Glomerular endothelial cell (primary cell): ENCODE measurements around the gene RBBP8. TPM values are rescaled to one million over a fixed set of nuclear protein-coding genes. Genes with fewer than 3 reads are reported as not detected.

Experiments used
- DNase-seq: peaks from one replicate; pipeline ENCODE4 v3.0.0-alpha.2; 2011; ENCODE audit warnings: low read depth, low spot score; ENCODE audit errors: extremely low read depth
- total RNA-seq: library from RNA; depleted of rRNA; stranded (reverse); fragments of >200 nt; gene quantifications from 2 replicates; pipeline ENCODE4 v1.2.3, GENCODE V29; 2015

Gene RBBP8
- total RNA-seq, 1 donor from 2014 or later = 11.8 TPM

DNA sequence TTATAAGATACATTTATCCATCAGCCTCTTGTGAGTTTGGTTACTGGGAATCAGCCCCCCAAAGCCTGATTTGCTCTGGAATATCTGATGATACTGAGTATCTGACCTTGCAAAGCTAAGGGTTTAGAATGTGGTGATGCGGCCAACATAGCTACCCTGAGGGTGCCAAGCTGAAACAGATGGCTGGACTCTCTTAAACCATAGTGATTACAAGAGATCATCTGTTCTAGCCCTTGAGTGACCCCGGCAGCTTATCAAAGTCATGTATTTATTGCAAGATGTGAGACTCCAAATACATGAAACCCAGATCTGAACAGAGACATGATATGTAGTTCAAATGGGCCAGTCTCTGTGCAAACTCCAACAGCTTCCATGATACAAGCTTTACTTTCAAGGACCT lies 124.0 kb downstream of the RBBP8 start:
- DNase-seq = no peak

DNA sequence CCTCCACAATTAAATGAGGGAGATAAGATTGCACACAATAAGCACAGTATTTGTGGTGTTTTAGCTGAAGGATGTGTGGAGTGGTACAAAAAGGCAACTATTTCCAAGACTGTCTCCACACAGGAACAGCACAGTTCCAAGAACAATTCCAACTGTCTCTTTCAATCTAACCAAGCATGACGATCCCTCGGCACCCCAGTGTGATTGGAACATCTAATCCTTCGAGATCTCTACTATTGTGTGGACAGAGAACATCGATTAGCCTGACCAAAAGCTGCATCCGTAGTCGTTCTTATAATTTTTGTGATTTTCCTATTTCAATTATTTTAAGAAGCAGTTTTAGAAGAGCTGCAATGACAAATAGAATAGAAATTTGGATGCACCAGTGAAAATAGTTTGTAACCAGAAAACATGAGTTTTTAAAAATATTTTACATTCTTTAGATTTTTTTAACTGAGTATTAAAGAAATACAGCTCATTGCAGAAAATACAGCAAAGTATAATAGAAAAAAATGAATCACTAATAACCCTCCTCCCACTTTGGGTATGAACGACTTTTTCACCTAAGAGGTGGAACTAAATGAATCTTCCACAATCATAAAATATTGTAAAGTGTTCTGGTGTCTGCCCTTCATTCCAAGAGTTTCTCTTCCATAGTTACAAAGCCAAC lies 125.8 kb downstream of the RBBP8 start:
- no peak for DNase-seq

DNA sequence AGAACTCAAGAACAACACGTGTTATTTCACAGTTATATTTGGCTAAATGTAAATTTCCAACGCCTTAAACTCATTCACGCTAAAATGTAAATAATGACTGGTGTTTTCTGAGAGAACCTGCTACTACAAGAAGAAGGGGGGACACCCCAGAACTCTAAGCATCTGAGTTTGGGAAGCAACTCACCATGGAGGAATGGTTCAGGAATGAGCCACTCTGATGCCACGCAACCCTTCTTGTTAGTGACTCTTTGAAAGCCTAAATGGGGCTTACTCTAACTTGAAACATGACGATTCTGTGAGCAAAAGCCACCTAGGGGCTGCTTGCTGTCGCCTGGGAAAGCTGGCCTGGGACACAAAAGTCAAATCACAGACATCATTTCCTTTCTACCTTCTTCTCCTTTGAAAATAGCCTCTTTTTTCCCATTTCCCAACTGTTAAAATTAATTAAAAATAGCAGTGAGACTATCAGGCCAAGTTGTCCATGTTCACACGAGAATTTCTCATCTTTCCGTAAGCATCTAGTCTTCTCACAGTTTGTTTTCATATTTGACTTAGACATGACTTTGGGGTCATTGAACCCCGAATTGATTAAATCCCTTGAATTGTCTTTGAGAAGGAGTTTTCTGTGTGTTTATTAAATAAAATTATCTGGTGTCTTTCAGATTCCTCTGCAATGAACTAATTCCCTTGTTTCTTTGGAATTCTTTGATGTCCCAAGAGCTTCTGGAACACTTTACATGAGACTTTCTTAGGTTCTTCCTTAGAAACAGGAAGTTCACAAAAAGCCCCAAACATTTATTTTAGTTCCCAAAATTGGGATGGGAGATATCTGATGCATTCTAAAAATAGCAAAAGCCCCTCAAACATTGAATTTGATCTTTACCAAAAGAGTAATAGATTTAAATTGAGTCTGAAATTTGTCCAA lies 126.7 kb downstream of the RBBP8 start:
- DNase-seq = no peak

GRCh38 chr18:23062011-23062410 lies 128.9 kb downstream of the RBBP8 start:
- DNase-seq = no peak

- no peak for DNase-seq
Observed at GRCh38 chr18:23063502-23063901, 130.4 kb downstream of the RBBP8 start.

- no peak for DNase-seq
Observed at GRCh38 chr18:23065234-23065806, 132.2 kb downstream of the RBBP8 start.

DNA sequence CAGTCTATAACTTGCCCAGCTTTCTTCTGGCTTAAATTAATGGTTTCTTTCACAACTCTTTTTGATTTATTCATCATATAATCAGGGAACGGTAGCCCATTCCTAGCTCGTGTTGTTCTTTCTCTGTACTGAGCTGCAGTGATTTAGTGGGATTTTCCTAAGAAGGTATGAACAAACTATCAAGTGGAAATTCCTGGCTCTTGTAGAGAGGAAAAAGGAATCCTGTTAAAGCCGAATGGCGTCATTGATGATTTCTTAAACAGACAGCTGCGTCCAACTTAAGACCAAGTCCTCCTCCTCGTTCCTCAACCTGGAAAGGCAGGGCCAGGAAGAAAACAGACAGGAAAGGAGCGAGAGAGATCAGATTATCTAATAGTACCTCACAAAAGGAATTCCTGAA lies 132.9 kb downstream of the RBBP8 start:
- no peak for DNase-seq

DNA sequence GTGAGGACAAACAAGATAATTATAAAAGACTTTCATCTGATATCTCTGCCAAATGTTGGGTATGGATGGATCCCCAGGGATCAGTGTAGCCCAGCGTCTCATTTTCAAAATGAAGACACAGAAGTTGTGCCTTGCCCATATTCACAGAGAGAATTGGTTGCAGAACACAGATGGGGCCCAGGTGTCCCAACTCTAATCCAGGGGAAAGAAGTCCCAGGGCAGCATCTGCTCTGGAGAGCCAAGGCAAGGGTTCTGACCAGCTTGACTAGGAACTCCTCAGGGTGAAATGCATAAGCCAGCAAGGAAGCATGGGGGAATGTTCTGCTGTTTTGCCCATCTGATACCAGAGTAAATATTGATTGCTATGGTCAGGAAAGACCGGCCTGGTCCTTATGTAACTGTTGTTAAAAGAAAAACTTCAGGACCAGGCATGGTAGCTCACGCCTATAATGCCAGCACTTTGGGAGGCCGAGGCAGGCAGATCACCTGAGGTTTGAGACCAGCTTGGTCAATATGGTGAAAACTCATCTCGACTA lies 133.4 kb downstream of the RBBP8 start:
- DNase-seq = no peak

DNA sequence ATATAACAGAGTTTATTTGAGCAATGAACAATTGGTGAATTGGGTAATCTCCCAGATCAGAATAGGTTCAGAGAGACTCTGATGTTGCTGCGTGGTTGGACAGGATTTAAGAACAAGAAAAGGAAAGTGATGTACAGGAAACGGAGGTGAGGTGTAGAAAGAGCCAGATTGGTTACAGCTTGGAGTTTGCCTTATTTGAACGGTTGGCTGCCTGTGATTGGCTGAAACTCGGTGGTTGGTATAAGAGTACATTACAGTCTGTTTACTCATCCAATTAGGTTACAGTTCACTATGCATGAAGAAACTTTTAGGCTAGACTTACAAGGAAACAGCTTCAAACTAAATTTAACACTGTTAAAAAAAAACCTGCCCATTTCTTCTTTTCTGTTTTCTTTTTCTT lies 134.1 kb downstream of the RBBP8 start:
- no peak for DNase-seq

- DNase-seq = no peak
Observed at GRCh38 chr18:23068011-23068410, 134.9 kb downstream of the RBBP8 start.

DNA sequence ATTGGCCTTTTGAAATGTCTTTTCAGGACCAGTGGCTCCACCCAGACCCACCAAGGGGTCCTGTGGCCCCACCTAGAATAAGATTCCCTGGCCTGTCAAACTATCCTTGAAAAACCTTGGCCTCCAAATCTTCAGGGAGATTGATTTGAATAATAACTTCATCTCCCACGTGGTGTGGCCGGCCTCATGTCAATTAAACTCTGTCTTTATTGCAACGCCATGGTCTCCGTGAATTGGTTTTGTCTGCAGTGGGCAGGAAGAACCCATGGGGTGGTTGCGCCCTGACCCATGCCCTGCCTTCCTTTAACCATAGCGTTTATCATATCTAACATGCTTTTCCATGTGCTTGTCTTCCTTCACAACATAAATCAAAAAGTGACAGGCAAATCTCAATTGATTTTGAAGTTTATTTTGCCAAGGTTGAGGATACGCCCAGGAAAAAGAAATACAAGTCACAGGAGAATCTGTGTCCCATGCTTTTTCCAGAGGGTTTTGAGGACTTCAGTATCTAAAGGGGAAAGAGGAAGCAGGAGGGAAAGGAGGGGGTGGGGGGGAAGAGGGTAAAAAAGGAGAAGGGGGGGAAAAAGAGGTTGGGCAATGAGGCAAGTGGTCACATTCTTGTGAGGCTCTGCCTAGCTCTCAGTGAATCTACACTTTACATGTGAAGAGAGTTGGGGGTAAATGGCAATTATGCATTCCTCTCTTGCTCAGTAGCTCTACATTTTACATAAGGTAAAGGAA lies 135.6 kb downstream of the RBBP8 start:
- no peak for DNase-seq

GRCh38 chr18:23069481-23069880 lies 136.4 kb downstream of the RBBP8 start:
- DNase-seq = no peak

DNA sequence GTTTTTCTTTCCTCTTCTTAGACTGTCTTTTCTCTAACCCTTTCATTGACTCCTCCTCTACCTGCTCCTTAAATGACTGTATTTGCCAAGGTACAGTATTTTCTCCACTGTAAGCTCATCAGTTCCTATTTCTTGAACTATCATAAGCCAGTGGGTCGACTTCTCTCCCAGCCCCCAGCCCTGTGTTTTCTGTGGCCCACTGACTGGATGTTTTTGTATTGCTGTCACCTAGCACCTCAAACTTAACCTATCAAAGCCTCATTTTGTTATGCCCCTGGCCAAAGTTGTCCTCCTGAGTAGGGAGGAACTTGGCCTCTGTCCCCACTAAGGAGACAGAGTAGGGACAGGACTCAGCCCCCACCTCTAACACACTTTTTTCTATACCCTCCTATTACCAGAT lies 136.8 kb downstream of the RBBP8 start:
- DNase-seq = no peak

- no peak for DNase-seq
Observed at GRCh38 chr18:23071285-23071684, 138.2 kb downstream of the RBBP8 start.

- DNase-seq = no peak
Observed at GRCh38 chr18:23072079-23072478, 139.0 kb downstream of the RBBP8 start.

DNA sequence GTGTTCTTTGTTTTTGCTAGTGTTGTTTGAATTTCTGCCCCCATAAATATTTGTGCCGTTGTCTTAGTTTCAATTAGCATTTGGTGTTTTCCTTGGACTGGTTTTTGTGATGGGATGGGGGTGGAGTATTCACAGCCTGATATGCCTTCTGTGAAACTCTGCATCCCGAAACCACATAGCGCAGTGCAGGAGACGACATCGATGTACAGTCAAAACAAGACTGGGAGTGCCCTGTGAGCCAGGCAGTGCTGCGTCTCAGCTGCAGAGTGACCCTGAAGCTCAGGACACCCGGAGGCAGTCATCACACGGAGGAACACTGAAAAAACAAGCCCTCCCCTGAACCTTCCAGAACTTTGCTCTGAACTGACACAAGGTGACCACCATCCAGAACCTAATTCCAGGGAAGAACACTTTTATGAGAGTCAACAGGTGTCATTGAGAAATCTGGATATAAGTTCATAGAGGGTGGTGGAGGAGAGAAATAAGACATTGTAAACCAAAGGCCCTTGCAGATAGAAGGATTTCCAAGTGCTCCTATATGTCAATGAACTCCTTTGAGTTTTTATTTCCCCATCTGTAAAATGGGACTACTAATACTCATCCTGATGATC lies 141.0 kb downstream of the RBBP8 start:
- DNase-seq = no peak
